GM12873 (cell line): Measurements from ENCODE around the gene WASF1.

Experiments
- TF ChIP-seq, protein P1 (sequence below): IDR thresholded peaks from 2 replicates; pipeline ENCODE4 v1.5.1; 2012; ENCODE audit warnings: low read depth, mild to moderate bottlenecking, moderate library complexity, low read length, control low read depth; ENCODE audit not compliant: insufficient read depth; ENCODE audit errors: missing control alignments

WASF1 gene

DNA sequence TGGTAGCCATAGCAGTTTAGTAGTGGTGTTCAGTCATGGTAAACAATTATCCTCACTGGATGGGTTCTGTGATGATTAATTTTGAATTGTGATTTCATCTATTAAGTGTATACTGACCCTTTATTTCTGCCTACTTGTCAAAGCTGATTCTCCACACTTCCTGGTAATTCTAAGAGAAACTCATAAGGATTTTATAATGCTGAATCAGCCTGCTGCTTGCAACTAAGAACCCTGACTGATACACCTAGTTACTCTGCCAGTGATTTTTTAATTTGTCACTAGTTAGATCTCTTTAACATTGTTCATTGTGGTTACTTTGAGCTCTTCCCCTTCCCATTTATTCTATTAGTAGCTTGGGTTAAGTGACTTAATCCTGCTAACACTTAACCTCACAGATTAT, 9.3 kb upstream of the WASF1 start:
- TF ChIP-seq, protein P1, sequence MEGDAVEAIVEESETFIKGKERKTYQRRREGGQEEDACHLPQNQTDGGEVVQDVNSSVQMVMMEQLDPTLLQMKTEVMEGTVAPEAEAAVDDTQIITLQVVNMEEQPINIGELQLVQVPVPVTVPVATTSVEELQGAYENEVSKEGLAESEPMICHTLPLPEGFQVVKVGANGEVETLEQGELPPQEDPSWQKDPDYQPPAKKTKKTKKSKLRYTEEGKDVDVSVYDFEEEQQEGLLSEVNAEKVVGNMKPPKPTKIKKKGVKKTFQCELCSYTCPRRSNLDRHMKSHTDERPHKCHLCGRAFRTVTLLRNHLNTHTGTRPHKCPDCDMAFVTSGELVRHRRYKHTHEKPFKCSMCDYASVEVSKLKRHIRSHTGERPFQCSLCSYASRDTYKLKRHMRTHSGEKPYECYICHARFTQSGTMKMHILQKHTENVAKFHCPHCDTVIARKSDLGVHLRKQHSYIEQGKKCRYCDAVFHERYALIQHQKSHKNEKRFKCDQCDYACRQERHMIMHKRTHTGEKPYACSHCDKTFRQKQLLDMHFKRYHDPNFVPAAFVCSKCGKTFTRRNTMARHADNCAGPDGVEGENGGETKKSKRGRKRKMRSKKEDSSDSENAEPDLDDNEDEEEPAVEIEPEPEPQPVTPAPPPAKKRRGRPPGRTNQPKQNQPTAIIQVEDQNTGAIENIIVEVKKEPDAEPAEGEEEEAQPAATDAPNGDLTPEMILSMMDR: no peak

GRCh38 chr6:110185879-110186278, 6.4 kb upstream of the WASF1 start:
- TF ChIP-seq, protein P1: no peak

- TF ChIP-seq, protein P1: no peak
Observed at GRCh38 chr6:110183292-110183885, 3.9 kb upstream of the WASF1 start.

DNA sequence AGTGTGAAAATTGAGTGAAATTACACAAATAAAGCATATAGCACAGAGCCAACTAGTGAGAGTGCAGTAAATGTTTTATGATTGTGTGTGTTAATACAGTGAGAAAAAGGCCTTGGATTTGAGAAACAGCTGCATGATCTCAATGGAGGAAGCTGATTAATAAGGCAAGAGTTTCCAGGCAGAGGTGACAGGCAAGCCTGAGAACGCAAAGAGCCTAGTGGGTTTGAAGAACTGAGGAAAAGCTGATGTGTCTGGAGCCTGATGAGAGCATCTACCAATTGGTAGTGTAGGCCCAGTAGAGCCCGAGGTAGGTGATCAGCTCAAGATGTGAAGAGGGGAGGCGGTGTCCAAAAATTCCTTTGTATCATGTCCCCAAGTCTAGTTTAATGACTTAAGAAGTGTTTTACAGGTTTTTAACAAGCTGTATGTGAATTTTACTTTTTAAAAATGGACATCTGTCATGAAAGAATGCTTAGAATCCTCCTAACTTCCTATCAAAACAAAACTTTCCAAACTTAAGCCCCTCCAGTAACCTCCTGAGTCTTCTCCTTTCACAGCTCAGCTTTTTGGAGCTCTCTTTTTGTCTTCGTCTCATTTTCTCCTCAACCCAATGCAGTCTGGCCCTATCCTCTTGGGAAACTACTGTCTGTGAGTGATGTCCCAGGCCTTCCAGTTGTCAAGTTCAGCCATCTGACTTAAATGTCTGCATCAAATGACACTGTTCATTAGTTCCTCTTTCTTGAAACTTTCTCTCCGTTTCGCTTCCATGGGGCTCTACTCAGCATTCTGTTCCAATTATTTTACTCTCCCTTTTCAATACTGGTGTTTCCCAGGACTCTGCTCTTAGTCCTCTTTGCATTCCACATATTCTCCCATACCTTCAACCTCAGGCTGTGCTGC, 1.9 kb upstream of the WASF1 start:
- TF ChIP-seq, protein P1: no peak

DNA sequence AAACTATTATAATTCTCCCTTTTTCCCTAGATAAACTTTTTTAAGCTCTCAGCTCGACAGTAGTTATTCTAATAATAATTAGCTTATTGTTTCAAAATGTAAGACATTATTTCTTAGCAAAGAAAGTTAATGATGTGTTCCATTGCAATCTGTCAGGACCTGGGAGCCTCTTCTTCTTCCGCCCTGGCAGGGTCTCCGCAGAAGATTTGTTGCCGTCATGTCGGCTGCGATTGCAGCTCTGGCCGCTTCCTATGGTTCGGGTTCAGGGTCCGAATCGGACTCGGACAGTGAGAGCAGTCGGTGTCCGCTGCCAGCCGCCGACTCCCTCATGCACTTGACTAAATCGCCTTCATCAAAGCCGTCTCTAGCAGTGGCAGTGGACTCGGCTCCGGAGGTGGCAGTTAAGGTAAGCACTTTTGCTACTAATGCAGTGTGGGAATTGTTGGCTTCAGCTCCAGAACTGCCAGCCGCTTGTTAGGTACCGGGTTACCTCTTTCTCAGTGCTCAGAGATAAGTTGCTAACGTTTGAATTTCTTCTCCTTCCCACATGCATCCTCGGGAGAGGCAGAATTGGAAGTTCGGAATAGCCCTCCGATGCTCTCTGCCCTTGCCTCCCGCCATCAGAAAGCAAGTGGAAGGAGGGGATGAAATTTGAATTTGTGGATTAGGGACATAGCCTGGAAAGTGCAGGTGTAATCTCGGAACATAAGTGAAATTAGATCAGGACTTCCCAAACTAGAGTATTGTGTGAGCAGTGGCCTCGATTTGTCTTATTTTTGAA, 948 bp upstream of the WASF1 start, which contains the start of gene CDC40:
TSS of gene CDC40 (plus strand) at position 200 of the 781 bp plus-strand sequence. CDS start at position 218, 18 bp downstream.
- TF ChIP-seq, protein P1: no peak

DNA sequence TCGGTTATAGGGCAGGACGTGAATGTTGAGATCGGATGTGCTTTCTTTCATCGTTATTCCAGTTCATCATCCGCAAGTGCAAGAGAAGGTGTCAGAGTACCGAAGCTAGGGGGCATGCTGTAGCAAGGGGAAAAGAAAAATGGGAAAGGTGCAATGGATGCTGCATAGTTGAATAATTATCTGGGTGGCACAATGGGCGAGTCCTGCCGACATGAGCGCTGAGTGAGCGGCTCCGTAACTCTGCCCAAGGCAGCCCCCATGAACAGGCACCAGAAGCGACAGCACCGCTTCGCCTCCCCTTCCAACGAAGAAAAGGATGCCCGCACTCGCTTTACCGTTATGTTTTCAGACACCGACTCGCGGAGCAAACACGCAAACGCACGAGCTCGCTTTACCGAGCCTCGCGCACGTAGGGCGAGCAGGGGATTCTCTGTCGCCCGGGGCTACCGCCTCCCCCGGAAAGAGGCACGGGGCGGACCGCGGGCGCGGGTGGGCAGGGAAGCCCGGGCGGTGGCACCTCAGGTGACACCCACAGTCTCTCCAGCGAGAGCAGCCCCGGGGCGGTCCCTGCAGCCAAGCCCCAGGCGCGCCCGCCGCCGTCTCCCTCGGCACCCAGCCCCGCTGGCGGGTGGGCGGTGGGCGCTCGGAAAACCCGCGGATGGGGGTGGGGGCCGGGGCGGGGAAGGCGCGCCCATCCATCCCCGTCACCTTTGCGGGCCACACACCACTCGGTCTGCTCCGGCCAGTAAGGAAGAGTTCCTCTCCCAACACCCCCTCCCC, 654 bp downstream of the WASF1 start:
- TF ChIP-seq, protein P1: peak; percentile 50
